ENCODE results near the gene KIAA1328.
"Not testable (repeated sequence)": the region's sequence is repeated elsewhere in the genome, so short reads cannot be mapped to it uniquely, and the experiment has no call there.

The KIAA1328 gene

GRCh38 chr18:36826556-36826955 is 2.4 kb upstream of the KIAA1328 start:
- DNase-seq, result no peak

- peak; percentile 28 for DNase-seq
These were observed 734 bp upstream of the KIAA1328 start for GRCh38 chr18:36828157-36828629.

- no peak for DNase-seq
These were observed 633 bp downstream of the KIAA1328 start for GRCh38 chr18:36829362-36830157.

GRCh38 chr18:36830158-36830495 is 1.2 kb downstream of the KIAA1328 start:
- DNase-seq, result no peak

- no peak for DNase-seq
These were observed 2.2 kb downstream of the KIAA1328 start for GRCh38 chr18:36831139-36831538.

GRCh38 chr18:36833120-36833519 is 4.2 kb downstream of the KIAA1328 start:
- DNase-seq, result no peak

GRCh38 chr18:36835927-36836326 is 7.0 kb downstream of the KIAA1328 start:
- no peak for DNase-seq

- DNase-seq, result no peak
These were observed 10.9 kb downstream of the KIAA1328 start for GRCh38 chr18:36839835-36840234.

- no peak for DNase-seq
These were observed 14.3 kb downstream of the KIAA1328 start for GRCh38 chr18:36843199-36843598.

- DNase-seq, result no peak
These were observed 14.9 kb downstream of the KIAA1328 start for GRCh38 chr18:36843784-36844183.

GRCh38 chr18:36848609-36849008 is 19.7 kb downstream of the KIAA1328 start:
- DNase-seq, result no peak

GRCh38 chr18:36849288-36850006 is 20.5 kb downstream of the KIAA1328 start:
- DNase-seq, result no peak

GRCh38 chr18:36850527-36851201 is 21.7 kb downstream of the KIAA1328 start:
- DNase-seq, result no peak

- no peak for DNase-seq
These were observed 22.3 kb downstream of the KIAA1328 start for GRCh38 chr18:36851202-36851590.

GRCh38 chr18:36856815-36857214 is 27.9 kb downstream of the KIAA1328 start:
- DNase-seq, result no peak

- DNase-seq, result no peak
These were observed 33.3 kb downstream of the KIAA1328 start for GRCh38 chr18:36862182-36862581.

GRCh38 chr18:36867056-36867455 is 38.1 kb downstream of the KIAA1328 start:
- no peak for DNase-seq

GRCh38 chr18:36871801-36872200 is 42.9 kb downstream of the KIAA1328 start:
- DNase-seq, result no peak

GRCh38 chr18:36872329-36872728 is 43.4 kb downstream of the KIAA1328 start:
- DNase-seq, result no peak

GRCh38 chr18:36873826-36874225 is 44.9 kb downstream of the KIAA1328 start:
- DNase-seq, result not testable (repeated sequence)

- not testable (repeated sequence) for DNase-seq
These were observed 50.9 kb downstream of the KIAA1328 start for GRCh38 chr18:36879796-36880195.

GRCh38 chr18:36885981-36886380 is 57.1 kb downstream of the KIAA1328 start:
- DNase-seq, result no peak

GRCh38 chr18:36887114-36887513 is 58.2 kb downstream of the KIAA1328 start:
- DNase-seq, result no peak

- DNase-seq, result no peak
These were observed 58.9 kb downstream of the KIAA1328 start for GRCh38 chr18:36887864-36888263.
